ENCODE measurements around the gene FOXB1. TPM values are rescaled to one million over a fixed set of nuclear protein-coding genes. Genes with fewer than 3 reads are reported as not detected.

The FOXB1 gene
- total RNA-seq, 2 donors from 2014 or later, result not detected

DNA sequence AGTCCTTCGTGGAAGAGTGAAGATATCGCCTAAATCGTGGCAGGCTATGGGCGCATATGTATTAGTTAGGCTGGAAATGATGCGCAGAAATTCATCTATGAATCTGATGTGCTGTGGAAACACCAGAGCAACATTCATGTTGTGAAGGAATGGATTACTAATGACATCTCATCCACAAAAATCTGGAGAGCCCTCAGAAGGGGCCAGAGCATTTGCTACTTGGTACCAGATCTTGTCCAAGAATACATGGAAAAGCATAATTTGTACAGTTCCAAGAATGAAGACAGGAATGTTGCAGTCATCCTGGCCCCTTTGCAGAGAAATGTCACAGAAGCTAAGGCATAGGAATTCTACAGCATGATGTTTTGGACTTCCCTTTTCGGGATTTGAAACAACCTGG is 38.4 kb upstream of the FOXB1 start:
- Histone ChIP-seq H3K27ac (no peak overlapping the region), H3K4me3 (no peak overlapping the region), H3K36me3 (no peaks in the 10 kb centered on the region), H3K9me3 (peaks cover 0 to 24% of the 10 kb centered on the region in 2 donors), H3K27me3 (no peaks in the 10 kb centered on the region), H3K4me1 (no peaks in the 10 kb centered on the region)
- TF ChIP-seq, protein P1, sequence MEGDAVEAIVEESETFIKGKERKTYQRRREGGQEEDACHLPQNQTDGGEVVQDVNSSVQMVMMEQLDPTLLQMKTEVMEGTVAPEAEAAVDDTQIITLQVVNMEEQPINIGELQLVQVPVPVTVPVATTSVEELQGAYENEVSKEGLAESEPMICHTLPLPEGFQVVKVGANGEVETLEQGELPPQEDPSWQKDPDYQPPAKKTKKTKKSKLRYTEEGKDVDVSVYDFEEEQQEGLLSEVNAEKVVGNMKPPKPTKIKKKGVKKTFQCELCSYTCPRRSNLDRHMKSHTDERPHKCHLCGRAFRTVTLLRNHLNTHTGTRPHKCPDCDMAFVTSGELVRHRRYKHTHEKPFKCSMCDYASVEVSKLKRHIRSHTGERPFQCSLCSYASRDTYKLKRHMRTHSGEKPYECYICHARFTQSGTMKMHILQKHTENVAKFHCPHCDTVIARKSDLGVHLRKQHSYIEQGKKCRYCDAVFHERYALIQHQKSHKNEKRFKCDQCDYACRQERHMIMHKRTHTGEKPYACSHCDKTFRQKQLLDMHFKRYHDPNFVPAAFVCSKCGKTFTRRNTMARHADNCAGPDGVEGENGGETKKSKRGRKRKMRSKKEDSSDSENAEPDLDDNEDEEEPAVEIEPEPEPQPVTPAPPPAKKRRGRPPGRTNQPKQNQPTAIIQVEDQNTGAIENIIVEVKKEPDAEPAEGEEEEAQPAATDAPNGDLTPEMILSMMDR (IDR thresholded peaks at IDR 0.05), result no peak
- no peak for DNase-seq (ENCODE audit: low spot score)

DNA sequence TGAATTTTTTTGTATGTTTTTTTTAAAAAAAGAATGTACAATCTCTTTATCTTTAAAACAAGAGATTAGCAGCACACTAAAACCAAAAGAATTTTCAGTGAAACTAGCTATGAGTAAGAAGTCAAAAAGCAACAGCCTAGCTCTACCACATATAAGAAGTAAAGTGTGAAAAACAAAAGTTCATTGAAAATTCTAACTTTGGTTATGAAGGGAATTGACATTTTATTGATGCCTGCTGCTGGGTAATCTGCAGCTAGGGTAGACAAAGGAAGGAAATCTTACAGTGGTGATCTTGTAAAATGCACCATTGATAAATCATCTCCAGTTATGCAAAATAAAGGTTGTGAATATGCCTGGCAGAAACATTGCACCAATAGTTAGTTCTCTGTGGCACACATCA is 37.8 kb upstream of the FOXB1 start:
- Histone ChIP-seq H3K27ac (no peak overlapping the region), H3K9me3 (peaks cover 0 to 19% of the 10 kb centered on the region in 2 donors), H3K36me3 (no peaks in the 10 kb centered on the region), H3K27me3 (no peaks in the 10 kb centered on the region), H3K4me3 (no peak overlapping the region), H3K4me1 (no peaks in the 10 kb centered on the region)
- TF ChIP-seq, protein P1 (IDR thresholded peaks at IDR 0.05), result no peak
- DNase-seq (ENCODE audit: low spot score), result no peak

DNA sequence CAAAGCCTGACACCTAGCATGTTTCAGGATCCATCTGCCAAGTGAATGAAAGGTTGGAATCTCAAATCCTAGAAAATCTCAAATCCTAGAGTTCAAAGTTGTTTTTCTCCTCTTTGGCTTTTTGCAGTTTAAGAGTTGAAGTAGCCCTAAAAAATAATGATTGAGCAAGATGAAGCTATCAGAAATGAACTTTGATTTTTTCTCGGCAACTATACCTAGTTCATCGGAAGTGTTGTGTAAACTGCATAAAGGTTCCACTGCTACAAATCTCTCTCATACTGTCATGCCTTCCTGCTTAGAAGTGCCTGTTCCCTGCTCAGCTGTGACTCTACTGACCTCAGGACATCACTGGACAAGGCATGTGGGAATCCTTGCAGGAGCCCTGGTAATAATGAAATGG is 35.8 kb upstream of the FOXB1 start:
- DNase-seq (ENCODE audit: low spot score), result no peak
- no peaks in the 10 kb centered on the region for H3K27me3 ChIP-seq
- no peaks in the 10 kb centered on the region for H3K4me1 ChIP-seq
- no peak overlapping the region for H3K27ac ChIP-seq
- no peak overlapping the region for H3K4me3 ChIP-seq
- no peaks in the 10 kb centered on the region for H3K36me3 ChIP-seq
- peaks cover 0 to 12% of the 10 kb centered on the region in 2 donors for H3K9me3 ChIP-seq
- TF ChIP-seq, protein P1 (IDR thresholded peaks at IDR 0.05), result no peak

GRCh38 chr15:59972241-59972640 is 31.9 kb upstream of the FOXB1 start:
- Histone ChIP-seq H3K36me3 (no peaks in the 10 kb centered on the region), H3K27ac (no peak overlapping the region), H3K4me1 (no peaks in the 10 kb centered on the region), H3K9me3 (no peaks in the 10 kb centered on the region), H3K27me3 (no peaks in the 10 kb centered on the region), H3K4me3 (no peak overlapping the region)
- TF ChIP-seq, protein P1 (IDR thresholded peaks at IDR 0.05), result no peak
- DNase-seq (ENCODE audit: low spot score), result no peak

DNA sequence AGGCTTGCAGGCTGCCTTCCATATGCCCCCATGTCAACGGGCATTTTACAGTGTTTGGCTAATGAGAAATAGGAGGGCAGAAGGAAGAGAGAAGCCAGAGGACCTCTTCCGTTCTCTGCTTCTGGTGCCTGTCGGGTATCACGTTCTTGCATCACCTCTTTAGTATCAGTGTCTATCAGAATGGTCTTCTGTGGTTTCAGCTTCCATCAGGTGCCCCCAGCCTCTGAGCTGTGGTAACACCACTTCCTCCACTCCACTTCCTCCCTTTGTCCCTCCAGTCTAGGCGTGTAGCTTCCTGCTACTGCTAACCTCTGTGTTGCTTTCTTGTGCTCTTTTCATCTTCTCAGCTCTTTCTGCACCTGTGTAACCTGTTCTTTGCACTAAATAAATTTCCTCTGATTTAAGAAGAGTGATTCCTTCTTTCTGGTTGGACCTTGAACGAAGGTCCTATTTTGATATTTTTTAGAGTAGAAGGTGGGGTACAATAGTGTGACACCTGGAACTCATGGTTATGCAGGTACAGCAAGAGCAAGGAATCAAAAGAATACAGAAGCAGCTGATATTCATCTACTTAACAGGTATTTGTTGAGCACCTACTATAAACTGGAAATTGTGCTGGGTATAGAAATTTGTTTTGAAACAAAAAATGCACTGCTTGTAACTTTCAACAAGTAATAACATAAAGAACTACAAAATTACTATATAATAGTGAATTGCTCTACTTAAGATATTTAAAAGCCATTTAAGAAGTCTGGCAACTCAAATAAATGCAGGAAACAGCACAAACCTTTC is 27.4 kb upstream of the FOXB1 start:
- Histone ChIP-seq H3K4me1 (no peaks in the 10 kb centered on the region), H3K36me3 (no peaks in the 10 kb centered on the region), H3K27ac (no peak overlapping the region), H3K4me3 (no peak overlapping the region), H3K9me3 (peaks cover 0 to 2% of the 10 kb centered on the region in 2 donors), H3K27me3 (no peaks in the 10 kb centered on the region)
- DNase-seq (ENCODE audit: low spot score), result no peak
- TF ChIP-seq, protein P1 (IDR thresholded peaks at IDR 0.05), result no peak

DNA sequence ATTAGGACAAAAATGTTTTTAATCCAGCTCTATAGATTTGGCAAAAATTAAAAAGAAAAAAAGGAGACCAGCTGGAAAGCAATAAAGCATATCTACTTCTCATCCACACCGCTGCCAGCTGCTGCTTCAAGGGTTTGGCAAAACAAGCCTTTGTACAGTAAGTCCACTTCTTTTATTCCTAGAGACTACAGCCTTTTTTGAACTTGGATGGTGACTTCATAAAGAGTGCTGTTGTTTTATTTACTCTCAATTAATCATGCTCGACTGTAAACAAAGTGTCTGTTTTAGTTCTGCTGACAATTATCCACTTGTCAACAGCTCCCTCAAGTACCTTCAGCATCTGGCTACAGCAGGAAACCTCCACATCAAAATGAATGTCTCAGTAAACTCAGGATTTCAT is 12.3 kb upstream of the FOXB1 start:
- DNase-seq (ENCODE audit: low spot score), result no peak
- H3K27ac ChIP-seq, result no peak overlapping the region
- no peaks in the 10 kb centered on the region for H3K36me3 ChIP-seq
- peaks cover 12 to 36% of the 10 kb centered on the region in 2 donors for H3K27me3 ChIP-seq
- no peak overlapping the region for H3K4me3 ChIP-seq
- peaks cover 0 to 2% of the 10 kb centered on the region in 2 donors for H3K4me1 ChIP-seq
- no peaks in the 10 kb centered on the region for H3K9me3 ChIP-seq
- TF ChIP-seq, protein P1 (IDR thresholded peaks at IDR 0.05), result no peak

All from right atrium auricular region (tissue), 2 donors.